GM18520 (cell line): ENCODE data around the gene ACSF2.

Source experiments
- ATAC-seq: cut with Tn5 transposase; IDR thresholded peaks from one replicate; pipeline ENCODE4 v1.9.1; 2021; ENCODE audit not compliant: unreplicated experiment

The ACSF2 gene

GRCh38 chr17:50476545-50477315 is 50.7 kb downstream of the ACSF2 start:
- no peak for ATAC-seq

- ATAC-seq, result no peak
Measured at GRCh38 chr17:50477976-50478375, 52.0 kb downstream of the ACSF2 start.

GRCh38 chr17:50478391-50479381 is 52.7 kb downstream of the ACSF2 start, which contains the start of gene RSAD1:
Gene RSAD1 (plus strand): TSS chr17:50478860. CDS start chr17:50478885, 25 bp downstream.
- ATAC-seq, result peak; percentile 82

GRCh38 chr17:50479522-50480141 is 53.6 kb downstream of the ACSF2 start:
- ATAC-seq, result no peak

- no peak for ATAC-seq
Measured at GRCh38 chr17:50480142-50480764, 54.2 kb downstream of the ACSF2 start.

GRCh38 chr17:50480854-50481490 is 55.0 kb downstream of the ACSF2 start:
- ATAC-seq, result no peak

GRCh38 chr17:50481648-50482047 is 55.6 kb downstream of the ACSF2 start:
- no peak for ATAC-seq

- ATAC-seq, result no peak
Measured at GRCh38 chr17:50482110-50482509, 56.1 kb downstream of the ACSF2 start.

GRCh38 chr17:50482516-50482915 is 56.5 kb downstream of the ACSF2 start:
- peak; percentile 30 for ATAC-seq

GRCh38 chr17:50483266-50483665 is 57.2 kb downstream of the ACSF2 start:
- ATAC-seq, result no peak

- no peak for ATAC-seq
Measured at GRCh38 chr17:50484386-50485155, 58.6 kb downstream of the ACSF2 start.

- ATAC-seq, result no peak
Measured at GRCh38 chr17:50487213-50488096, 61.4 kb downstream of the ACSF2 start.

- no peak for ATAC-seq
Measured at GRCh38 chr17:50488880-50489279, 62.9 kb downstream of the ACSF2 start.

GRCh38 chr17:50491505-50491904 is 65.5 kb downstream of the ACSF2 start:
- ATAC-seq, result no peak

- no peak for ATAC-seq
Measured at GRCh38 chr17:50492214-50492613, 66.2 kb downstream of the ACSF2 start.

- no peak for ATAC-seq
Measured at GRCh38 chr17:50493744-50494143, 67.7 kb downstream of the ACSF2 start.

GRCh38 chr17:50495217-50495823 is 69.3 kb downstream of the ACSF2 start:
- no peak for ATAC-seq

- no peak for ATAC-seq
Measured at GRCh38 chr17:50495918-50496317, 69.9 kb downstream of the ACSF2 start.
